Kidney epithelial cell (primary cell): ENCODE measurements around the gene PFDN1. TPM values are rescaled to one million over a fixed set of nuclear protein-coding genes. Genes with fewer than 3 reads are reported as not detected.

ENCODE experiments used
- DNase-seq: peaks from one replicate; pipeline ENCODE4 v3.0.0-alpha.2; 2010; ENCODE audit warnings: low read depth
- H3K27me3 ChIP-seq: 2 replicates; pipeline ENCODE4 v1.6.0; 2011; ENCODE audit warnings: low read length; ENCODE audit not compliant: control insufficient read depth, insufficient read depth
- H3K36me3 ChIP-seq: 2 replicates; pipeline ENCODE4 v1.5.1; 2011; ENCODE audit warnings: low read length; ENCODE audit not compliant: control insufficient read depth, insufficient read depth
- H3K4me3 ChIP-seq: 2 replicates; pipeline ENCODE4 v1.5.1; 2011; ENCODE audit warnings: low read depth, mild to moderate bottlenecking, control low read depth, low read length
- CTCF ChIP-seq: IDR thresholded peaks from 2 replicates; pipeline ENCODE4 v1.5.1; 2011; ENCODE audit warnings: mild to moderate bottlenecking, moderate library complexity, low read length, control low read depth, inconsistent platforms; ENCODE audit not compliant: insufficient read depth, poor library complexity, severe bottlenecking
- total RNA-seq: library from RNA; depleted of rRNA; stranded (reverse); fragments of >200 nt; gene quantifications from 2 replicates; pipeline ENCODE4 v1.2.3, GENCODE V29; 2015

PFDN1 gene
- 124 and 166 TPM in 2 replicates for total RNA-seq

GRCh38 chr5:140302786-140303639, at the start of gene PFDN1:
Gene PFDN1, minus strand, starts transcription at chr5:140303101. Its CDS starts 28 bp downstream, at chr5:140303073.
- Histone ChIP-seq H3K4me3 (peak within 1 kb of the TSS; percentile 84), H3K36me3 (peaks cover 1% of the 10 kb centered on the region), H3K27me3 (no peaks in the 10 kb centered on the region)
- TF ChIP-seq CTCF: no peak
- DNase-seq: peak; percentile 77

- TF ChIP-seq CTCF: peak; percentile 82
- H3K4me3 ChIP-seq: no peak overlapping the region
- DNase-seq: no peak
- H3K27me3 ChIP-seq: no peaks in the 10 kb centered on the region
- H3K36me3 ChIP-seq: no peaks in the 10 kb centered on the region
Measured at GRCh38 chr5:140351609-140352334, 48.9 kb upstream of the PFDN1 start.

- no peaks in the 10 kb centered on the region for H3K27me3 ChIP-seq
- no peak for DNase-seq
- no peak overlapping the region for H3K4me3 ChIP-seq
- TF ChIP-seq CTCF: no peak
- no peaks in the 10 kb centered on the region for H3K36me3 ChIP-seq
Measured at GRCh38 chr5:140349244-140349643, 46.3 kb upstream of the PFDN1 start.

- Histone ChIP-seq H3K4me3 (no peak overlapping the region), H3K27me3 (no peaks in the 10 kb centered on the region), H3K36me3 (no peaks in the 10 kb centered on the region)
- DNase-seq: no peak
- TF ChIP-seq CTCF: no peak
Measured at GRCh38 chr5:140348104-140348503, 45.2 kb upstream of the PFDN1 start.

- Histone ChIP-seq H3K4me3 (no peak overlapping the region), H3K27me3 (no peaks in the 10 kb centered on the region), H3K36me3 (no peaks in the 10 kb centered on the region)
- no peak for DNase-seq
- no peak for TF ChIP-seq CTCF
Measured at GRCh38 chr5:140347360-140347759, 44.5 kb upstream of the PFDN1 start.
